CD1c-positive myeloid dendritic cell (primary cell): ENCODE data around the gene HOMEZ.
A peak's percentile ranks its signal among the peaks of the same experiment; 100 is the strongest.
"Not testable (repeated sequence)": the region's sequence is repeated elsewhere in the genome, so short reads cannot be mapped to it uniquely, and the experiment has no call there.

Experiments
- DNase-seq: peaks from one replicate; pipeline ENCODE4 v3.0.0-alpha.2; 2016; ENCODE audit errors: extremely low spot score

HOMEZ gene

GRCh38 chr14:23281247-23281646 is 4.7 kb downstream of the HOMEZ start:
- no peak for DNase-seq

GRCh38 chr14:23277928-23278327 is 8.0 kb downstream of the HOMEZ start:
- not testable (repeated sequence) for DNase-seq

- no peak for DNase-seq
Measured at GRCh38 chr14:23277189-23277588, 8.7 kb downstream of the HOMEZ start.

- DNase-seq = no peak
Measured at GRCh38 chr14:23275412-23275811, 10.5 kb downstream of the HOMEZ start.

- DNase-seq = no peak
Measured at GRCh38 chr14:23269193-23269592, 16.7 kb downstream of the HOMEZ start.

- DNase-seq = not testable (repeated sequence)
Measured at GRCh38 chr14:23260849-23261248, 25.1 kb downstream of the HOMEZ start.

GRCh38 chr14:23259426-23259825 is 26.5 kb downstream of the HOMEZ start:
- DNase-seq = peak; percentile 25

- DNase-seq = no peak
Measured at GRCh38 chr14:23258256-23258655, 27.7 kb downstream of the HOMEZ start.

GRCh38 chr14:23252420-23253333 is 33.3 kb downstream of the HOMEZ start:
- peak; percentile 82 for DNase-seq

- no peak for DNase-seq
Measured at GRCh38 chr14:23252006-23252405, 33.9 kb downstream of the HOMEZ start.

GRCh38 chr14:23249824-23250223 is 36.1 kb downstream of the HOMEZ start:
- no peak for DNase-seq

- no peak for DNase-seq
Measured at GRCh38 chr14:23248601-23249000, 37.3 kb downstream of the HOMEZ start.

GRCh38 chr14:23245282-23245681 is 40.6 kb downstream of the HOMEZ start:
- no peak for DNase-seq

- no peak for DNase-seq
Measured at GRCh38 chr14:23243066-23243465, 42.9 kb downstream of the HOMEZ start.

GRCh38 chr14:23242076-23242475 is 43.9 kb downstream of the HOMEZ start:
- DNase-seq = no peak

- not testable (repeated sequence) for DNase-seq
Measured at GRCh38 chr14:23241061-23241715, 44.7 kb downstream of the HOMEZ start.

GRCh38 chr14:23240661-23241060 is 45.3 kb downstream of the HOMEZ start:
- no peak for DNase-seq

- DNase-seq = peak; percentile 93
Measured at GRCh38 chr14:23237772-23238594, 47.9 kb downstream of the HOMEZ start, which contains the start of gene RNF212B. RNF212B (plus strand) TSS chr14:23237936; CDS start chr14:23240346, 2,410 bp downstream.

- not testable (repeated sequence) for DNase-seq
Measured at GRCh38 chr14:23232241-23232808, 53.6 kb downstream of the HOMEZ start.

- DNase-seq = peak; percentile 21
Measured at GRCh38 chr14:23228812-23229211, 57.1 kb downstream of the HOMEZ start.

- no peak for DNase-seq
Measured at GRCh38 chr14:23227566-23227965, 58.4 kb downstream of the HOMEZ start.

- not testable (repeated sequence) for DNase-seq
Measured at GRCh38 chr14:23224958-23225357, 61.0 kb downstream of the HOMEZ start.
